ENCODE measurements around the gene UBE2G2. TPM values are rescaled to one million over a fixed set of nuclear protein-coding genes. Genes with fewer than 3 reads are reported as not detected.

The UBE2G2 gene
- total and polyA plus RNA-seq, 7 donors, result 39.0 to 93.8 (median 72.8) TPM

GRCh38 chr21:44779417-44780136 lies 22.0 kb downstream of the UBE2G2 start:
- no peak overlapping the region for H3K4me3 ChIP-seq
- intact Hi-C loops (cut with DNase I), result no loop called here

GRCh38 chr21:44778983-44779382 lies 22.6 kb downstream of the UBE2G2 start:
- Histone ChIP-seq H3K4me3 (no peak overlapping the region), H3K27ac (no peak overlapping the region), H3K4me1 (peaks cover 25% of the 10 kb centered on the region), H3K27me3 (ENCODE audit: insufficient read depth in 3 of 3, low read length in 2 of 3) (no peaks in the 10 kb centered on the region), H3K36me3 (ENCODE audit: insufficient read depth in 1 of 2, low read depth in 1 of 2) (peaks cover 2 to 58% of the 10 kb centered on the region in 2 donors), H3K9me3 (no peaks in the 10 kb centered on the region)
- intact Hi-C loops (cut with DNase I), result no loop called here
- 94 to 96% (median 95%) methylated on average over 6 of the region's 6 CpGs for WGBS, 3 donors
- DNase-seq, result no peak
- no peak for TF ChIP-seq CTCF (IDR thresholded peaks at IDR 0.05)
- ATAC-seq, result no peak

More at GRCh38 chr21:44779417-44780136, 22.0 kb downstream of the UBE2G2 start:
- no peak for DNase-seq
- peak in 1 of 4 donors; percentile 49 for ATAC-seq
- H3K27ac ChIP-seq, result no peak overlapping the region
- H3K36me3 ChIP-seq (ENCODE audit: insufficient read depth in 1 of 2, low read depth in 1 of 2), result peaks cover under 1 to 53% of the 10 kb centered on the region in 2 donors
- H3K9me3 ChIP-seq, result no peaks in the 10 kb centered on the region
- H3K4me1 ChIP-seq, result peaks cover 25% of the 10 kb centered on the region
- no peak for TF ChIP-seq CTCF (IDR thresholded peaks at IDR 0.05)
- H3K27me3 ChIP-seq (ENCODE audit: insufficient read depth in 3 of 3, low read length in 2 of 3), result no peaks in the 10 kb centered on the region
- 78 to 85% (median 81%) methylated on average over 17 of the region's 17 CpGs for WGBS, 3 donors

- Histone ChIP-seq H3K27me3 (ENCODE audit: insufficient read depth in 3 of 3, low read length in 2 of 3) (no peaks in the 10 kb centered on the region), H3K36me3 (ENCODE audit: insufficient read depth in 1 of 2, low read depth in 1 of 2) (peaks cover 4 to 61% of the 10 kb centered on the region in 2 donors), H3K4me3 (no peak overlapping the region), H3K4me1 (peaks cover 25% of the 10 kb centered on the region), H3K9me3 (no peaks in the 10 kb centered on the region), H3K27ac (no peak overlapping the region)
- WGBS, 3 donors, result 86 to 92% (median 89%) methylated on average over 8 of the region's 8 CpGs
- ATAC-seq (no peak), DNase-seq (no peak)
- no peak for TF ChIP-seq CTCF (IDR thresholded peaks at IDR 0.05)
- intact Hi-C loops (cut with DNase I), result no loop called here
Observed at GRCh38 chr21:44778499-44778911, 23.1 kb downstream of the UBE2G2 start.

- no peak overlapping the region for H3K27ac ChIP-seq
- H3K4me1 ChIP-seq, result peaks cover 25% of the 10 kb centered on the region
- TF ChIP-seq CTCF (IDR thresholded peaks at IDR 0.05), result no peak
- WGBS, 3 donors, result 88 to 92% (median 89%) methylated on average over 5 of the region's 5 CpGs
- no peak overlapping the region for H3K4me3 ChIP-seq
- peaks cover 6 to 61% of the 10 kb centered on the region in 2 donors for H3K36me3 ChIP-seq (ENCODE audit: insufficient read depth in 1 of 2, low read depth in 1 of 2)
- ATAC-seq, result peak in 1 of 4 donors; percentile 43
- no peaks in the 10 kb centered on the region for H3K9me3 ChIP-seq
- H3K27me3 ChIP-seq (ENCODE audit: insufficient read depth in 3 of 3, low read length in 2 of 3), result no peaks in the 10 kb centered on the region
- DNase-seq, result no peak
- intact Hi-C loops (cut with DNase I), result no loop called here
Observed at GRCh38 chr21:44778094-44778493, 23.5 kb downstream of the UBE2G2 start.
